H1 (cell line): Measurements from ENCODE around the gene PDIA5. TPM values are rescaled to one million over a fixed set of nuclear protein-coding genes. Genes with fewer than 3 reads are reported as not detected.

ENCODE experiments used
- CTCF ChIA-PET: fragments of 300-600 bp; sonication (Branson Sonifier 250); formaldehyde crosslinking; loops from one replicate; lab custom pipeline; 2021; ENCODE audit not compliant: partially characterized antibody; lab: Charles Lee
- POLR2A ChIA-PET: fragments of 300-600 bp; sonication (Branson Sonifier 250); formaldehyde crosslinking; loops from one replicate; lab custom pipeline; 2021; ENCODE audit warnings: inconsistent platforms; ENCODE audit not compliant: partially characterized antibody; lab: Charles Lee
- DNase-seq, 2 experiments: peaks; one replicate each; pipeline versions ENCODE4 v3.0.0 to v3.0.0-alpha.2; 2010 to 2022; ENCODE audit warnings: low spot score in 2 of 2, low read depth in 1 of 2, mixed read lengths in 1 of 2
- FAIRE-seq: peaks from 2 replicates; lab custom pipeline; 2011; peaks lifted over from hg19 to GRCh38; lab: Jason Lieb, UNC
- H2AFZ ChIP-seq: 2 replicates; pipeline ENCODE4 v1.8.1; 2012; ENCODE audit warnings: low read length, inconsistent platforms
- H2AK5ac ChIP-seq: 2 replicates; pipeline ENCODE4 v1.6.1; 2013; ENCODE audit warnings: low read depth, low read length
- H2BK120ac ChIP-seq: replicated peaks from 2 replicates; pipeline ENCODE3; 2013; ENCODE audit warnings: low read depth, low read length, inconsistent platforms
- H2BK12ac ChIP-seq: 2 replicates; pipeline ENCODE4 v1.6.1; 2013; ENCODE audit warnings: low read depth, low read length
- H2BK15ac ChIP-seq: 2 replicates; pipeline ENCODE4 v1.6.1; 2013; ENCODE audit warnings: low read length
- H2BK20ac ChIP-seq: 2 replicates; pipeline ENCODE4 v1.6.1; 2013; ENCODE audit warnings: low read length
- H2BK5ac ChIP-seq: 2 replicates; pipeline ENCODE4 v1.6.1; 2013; ENCODE audit warnings: low read depth, low read length
- H3K14ac ChIP-seq: 2 replicates; pipeline ENCODE4 v1.6.1; 2013; ENCODE audit warnings: inconsistent platforms; ENCODE audit not compliant: insufficient read length
- H3K18ac ChIP-seq: 2 replicates; pipeline ENCODE4 v1.6.1; 2013; ENCODE audit warnings: low read length; ENCODE audit errors: extremely low read depth
- H3K23ac ChIP-seq: 2 replicates; pipeline ENCODE4 v1.6.1; 2013; ENCODE audit warnings: inconsistent platforms; ENCODE audit not compliant: insufficient read length
- H3K23me2 ChIP-seq: 2 replicates; pipeline ENCODE4 v1.6.1; 2013; ENCODE audit warnings: low read depth, low read length
- H3K27ac ChIP-seq: 2 replicates; pipeline ENCODE4 v1.6.1; 2011; ENCODE audit warnings: low read depth, low read length, inconsistent platforms
- H3K27me3 ChIP-seq, 4 experiments: replicated peaks in 1 of 4; 1 replicate in 1 of 4; 2 replicates in 3 of 4; pipeline versions ENCODE4 v1.6.1 to v1.8.1; 2011 to 2013; ENCODE audit warnings: low read length in 3 of 4, mild to moderate bottlenecking in 3 of 4, inconsistent platforms in 2 of 4, mixed read lengths in 2 of 4, moderate library complexity in 1 of 4; ENCODE audit not compliant: control insufficient read depth in 3 of 4, insufficient read depth in 3 of 4; ENCODE audit errors: extremely low read depth in 1 of 4
- H3K36me3 ChIP-seq, 4 experiments: 2 replicates each; pipeline versions ENCODE4 v1.6.1 to v1.8.1; 2011 to 2013; ENCODE audit warnings: mild to moderate bottlenecking in 4 of 4, low read length in 3 of 4, moderate library complexity in 2 of 4, control low read depth in 1 of 4, inconsistent platforms in 1 of 4; ENCODE audit not compliant: insufficient read depth in 4 of 4, control insufficient read depth in 2 of 4
- H3K4ac ChIP-seq: replicated peaks from 2 replicates; pipeline ENCODE3; 2013; ENCODE audit warnings: low read length, low read depth, mixed read lengths, inconsistent platforms; ENCODE audit not compliant: insufficient read length
- H3K4me1 ChIP-seq, 4 experiments: replicated peaks in 1 of 4; 1 replicate in 1 of 4; 2 replicates in 3 of 4; pipeline versions ENCODE4 v1.6.1 to v1.8.1; 2011 to 2013; ENCODE audit warnings: low read length in 3 of 4, inconsistent platforms in 2 of 4, mixed read lengths in 1 of 4; ENCODE audit not compliant: insufficient read depth in 4 of 4, control insufficient read depth in 3 of 4
- H3K4me2 ChIP-seq, 2 experiments: 2 replicates each; pipeline versions ENCODE4 v1.6.1 to v1.8.1; 2011 to 2013; ENCODE audit warnings: low read depth in 2 of 2, low read length in 2 of 2, control low read depth in 1 of 2, inconsistent platforms in 1 of 2, mild to moderate bottlenecking in 1 of 2; ENCODE audit not compliant: insufficient read depth in 1 of 2
- H3K4me3 ChIP-seq, 4 experiments: fragments of 200-600, 300-600 bp in 1 of 4; sonication (generic), shearing (Covaris generic), sonication (Bioruptor Twin) in 1 of 4; 2 replicates each; pipeline versions ENCODE4 v1.5.1 to v1.8.1; 2011 to 2016; ENCODE audit warnings: low read length in 4 of 4, low read depth in 3 of 4, control low read depth in 2 of 4, inconsistent platforms in 2 of 4, mild to moderate bottlenecking in 2 of 4, mixed read lengths in 1 of 4, moderate library complexity in 1 of 4; ENCODE audit not compliant: insufficient read depth in 2 of 4; ENCODE audit errors: extremely low read depth in 1 of 4
- H3K56ac ChIP-seq: replicated peaks from 2 replicates; pipeline ENCODE3; 2013; ENCODE audit warnings: low read depth, mild to moderate bottlenecking, mixed read lengths, low read length, inconsistent platforms; ENCODE audit not compliant: insufficient read length
- H3K79me1 ChIP-seq: 2 replicates; pipeline ENCODE4 v1.6.1; 2013; ENCODE audit warnings: low read depth, low read length, control low read depth
- H3K79me2 ChIP-seq, 2 experiments: 2 replicates each; pipeline versions ENCODE4 v1.6.1 to v1.8.1; 2012 to 2013; ENCODE audit warnings: low read length in 2 of 2, mild to moderate bottlenecking in 2 of 2, inconsistent platforms in 1 of 2; ENCODE audit not compliant: insufficient read depth in 2 of 2, control insufficient read depth in 1 of 2
- H3K9ac ChIP-seq, 4 experiments: replicated peaks in 1 of 4; 1 replicate in 1 of 4; 2 replicates in 3 of 4; pipeline versions ENCODE4 v1.6.1 to v1.8.1; 2011 to 2013; ENCODE audit warnings: low read depth in 3 of 4, low read length in 3 of 4, control low read depth in 2 of 4, mild to moderate bottlenecking in 2 of 4, moderate library complexity in 2 of 4, inconsistent platforms in 1 of 4; ENCODE audit errors: extremely low read depth in 1 of 4
- H3K9me3 ChIP-seq, 2 experiments: 2 replicates each; pipeline versions ENCODE4 v1.6.1 to v1.8.1; 2012 to 2013; ENCODE audit warnings: mild to moderate bottlenecking in 2 of 2, moderate library complexity in 2 of 2, control low read depth in 1 of 2, inconsistent platforms in 1 of 2, low read depth in 1 of 2, low read length in 1 of 2, mixed read lengths in 1 of 2; ENCODE audit not compliant: insufficient read depth in 2 of 2
- H4K20me1 ChIP-seq, 2 experiments: replicated peaks in 1 of 2; 2 replicates each; pipeline versions ENCODE3 to v1.8.1; 2011 to 2013; ENCODE audit warnings: inconsistent platforms in 2 of 2, low read length in 2 of 2, mild to moderate bottlenecking in 1 of 2; ENCODE audit not compliant: insufficient read depth in 2 of 2, control insufficient read depth in 1 of 2
- H4K5ac ChIP-seq: 2 replicates; pipeline ENCODE4 v1.6.1; 2013; ENCODE audit warnings: low read length, low read depth, mixed read lengths, inconsistent platforms; ENCODE audit not compliant: insufficient read length
- H4K8ac ChIP-seq: 2 replicates; pipeline ENCODE4 v1.8.0; 2013; ENCODE audit warnings: mild to moderate bottlenecking, moderate library complexity, low read length, inconsistent platforms; ENCODE audit not compliant: insufficient read depth; ENCODE audit errors: extremely low read depth
- H4K91ac ChIP-seq: replicated peaks from 2 replicates; pipeline ENCODE3; 2013; ENCODE audit warnings: low read length, mixed read lengths, inconsistent platforms; ENCODE audit not compliant: insufficient read length
- BACH1 ChIP-seq: IDR thresholded peaks from 2 replicates; pipeline ENCODE4 v1.6.1; 2012; ENCODE audit warnings: low read length, improper control_type of control experiment
- GABPA ChIP-seq: IDR thresholded peaks from 2 replicates; pipeline ENCODE4 v1.6.1; 2011; ENCODE audit warnings: mild to moderate bottlenecking, low read length, moderate library complexity, borderline replicate concordance; ENCODE audit not compliant: insufficient read depth
- GTF2F1 ChIP-seq: IDR thresholded peaks from 2 replicates; pipeline ENCODE4 v1.6.1; 2012; ENCODE audit warnings: low read depth, low read length, improper control_type of control experiment, borderline replicate concordance
- POLR2A ChIP-seq, 2 experiments: IDR thresholded peaks; 1 replicate in 1 of 2; 2 replicates in 1 of 2; pipeline ENCODE4 v1.6.1; 2011; ENCODE audit warnings: low read depth in 2 of 2, low read length in 2 of 2, mild to moderate bottlenecking in 2 of 2; ENCODE audit errors: control extremely low read depth in 1 of 2
- SIX5 ChIP-seq: IDR thresholded peaks from 2 replicates; pipeline ENCODE4 v1.6.1; 2011; ENCODE audit warnings: mild to moderate bottlenecking, low read depth, low read length
- USF2 ChIP-seq: IDR thresholded peaks from 2 replicates; pipeline ENCODE4 v1.6.1; 2011; ENCODE audit warnings: low read length, improper control_type of control experiment
- WGBS, 2 experiments: shearing (Covaris generic) in 1 of 2; methylation state at CpG; one replicate each; pipeline versions ENCODE4 v1.1.6 to v1.1.7; 2013 to 2015; ENCODE audit warnings: low lambda C conversion rate in 2 of 2, mixed read lengths in 2 of 2, inconsistent platforms in 1 of 2, low coverage in 1 of 2, missing lambda C conversion rate in 1 of 2; ENCODE audit not compliant: insufficient replicate concordance in 2 of 2, insufficient coverage in 1 of 2, insufficient read length in 1 of 2; ENCODE audit errors: extremely low coverage in 1 of 2, missing lambda C conversion rate in 1 of 2; 5-methylcytosine and 5-hydroxymethylcytosine counted together
- polyA plus RNA-seq, 7 experiments: library from polyadenylated mRNA; depleted of rRNA in 3 of 7; stranded (reverse) in 5 of 7; unstranded in 2 of 7; fragments of >200 nt in 5 of 7; fragments of 200-250 nt in 2 of 7; gene quantifications; 1 replicate in 5 of 7; 2 replicates in 1 of 7; 4 replicates in 1 of 7; pipeline versions ENCODE4 v1.2.1 to v1.2.3, GENCODE V29; 2011 to 2013; ENCODE audit warnings: missing spikeins in 2 of 7, mixed read lengths in 2 of 7
- total RNA-seq: library from RNA; stranded (reverse); fragmentation: NEBNext Ultra II Directional; extraction: Animal tissue kit (Norgen Biotek cat#: 25700); gene quantifications from 2 replicates; pipeline ENCODE4 v1.2.1, GENCODE V29; 2021
- TF ChIP-seq, protein P1 (sequence below), 3 experiments: IDR thresholded peaks; 1 replicate in 2 of 3; 2 replicates in 1 of 3; pipeline versions ENCODE4 v1.5.1 to v1.6.1; 2011; ENCODE audit warnings: low read length in 3 of 3, mild to moderate bottlenecking in 3 of 3, inconsistent platforms in 2 of 3, low read depth in 1 of 3, moderate library complexity in 1 of 3; ENCODE audit not compliant: insufficient read depth in 1 of 3; ENCODE audit errors: control extremely low read depth in 1 of 3

Gene PDIA5
- total and polyA plus RNA-seq, 2 of the 8 experiments (the other 6 are each of a cell fraction or from before 2014, with no cell fraction given): 18.2 to 32.8 TPM

- Histone ChIP-seq H3K27ac (no peak overlapping the region), H2BK12ac (no peak overlapping the region), H2BK15ac (no peak overlapping the region), H3K36me3 (no peaks in the 10 kb centered on the region), H2AK5ac (no peak overlapping the region), H2BK20ac (no peak overlapping the region), H3K9ac (no peak overlapping the region), H3K4ac (no peak overlapping the region), H4K8ac (no peak overlapping the region), H3K56ac (no peak overlapping the region), H3K18ac (no peak overlapping the region), H3K23ac (no peak overlapping the region), H3K79me2 (peaks cover 0 to 5% of the 10 kb centered on the region in 2 experiments; a peak in 1 of 4 replicates), H4K5ac (no peak overlapping the region), H2BK120ac (no peak overlapping the region), H3K9me3 (no peaks in the 10 kb centered on the region; a peak in 1 of 4 replicates), H2AFZ (no peak overlapping the region), H4K20me1 (no peaks in the 10 kb centered on the region), H3K4me3 (no peak overlapping the region), H3K79me1 (peaks cover 1% of the 10 kb centered on the region; the same call in 1 of the 2 replicates), H3K4me2 (no peak overlapping the region), H3K23me2 (peaks cover 11% of the 10 kb centered on the region), H2BK5ac (no peak overlapping the region), H3K14ac (no peak overlapping the region), H3K4me1 (peaks cover 0 to 5% (median under 1%) of the 10 kb centered on the region in 4 experiments; a peak in 5 of 7 replicates), H4K91ac (no peak overlapping the region), H3K27me3 (peaks cover 0 to 11% (median 8%) of the 10 kb centered on the region in 4 experiments; a peak in 5 of 7 replicates)
- FAIRE-seq: no peak
- ChIA-PET CTCF (interaction anchor here (0.8 kb wide), 1 partner anchor 27 kb away, joined by 3 read pairs; no protein-coding TSS in a partner anchor), POLR2A (no interaction called here)
- no peak for DNase-seq
- TF ChIP-seq, protein P1, sequence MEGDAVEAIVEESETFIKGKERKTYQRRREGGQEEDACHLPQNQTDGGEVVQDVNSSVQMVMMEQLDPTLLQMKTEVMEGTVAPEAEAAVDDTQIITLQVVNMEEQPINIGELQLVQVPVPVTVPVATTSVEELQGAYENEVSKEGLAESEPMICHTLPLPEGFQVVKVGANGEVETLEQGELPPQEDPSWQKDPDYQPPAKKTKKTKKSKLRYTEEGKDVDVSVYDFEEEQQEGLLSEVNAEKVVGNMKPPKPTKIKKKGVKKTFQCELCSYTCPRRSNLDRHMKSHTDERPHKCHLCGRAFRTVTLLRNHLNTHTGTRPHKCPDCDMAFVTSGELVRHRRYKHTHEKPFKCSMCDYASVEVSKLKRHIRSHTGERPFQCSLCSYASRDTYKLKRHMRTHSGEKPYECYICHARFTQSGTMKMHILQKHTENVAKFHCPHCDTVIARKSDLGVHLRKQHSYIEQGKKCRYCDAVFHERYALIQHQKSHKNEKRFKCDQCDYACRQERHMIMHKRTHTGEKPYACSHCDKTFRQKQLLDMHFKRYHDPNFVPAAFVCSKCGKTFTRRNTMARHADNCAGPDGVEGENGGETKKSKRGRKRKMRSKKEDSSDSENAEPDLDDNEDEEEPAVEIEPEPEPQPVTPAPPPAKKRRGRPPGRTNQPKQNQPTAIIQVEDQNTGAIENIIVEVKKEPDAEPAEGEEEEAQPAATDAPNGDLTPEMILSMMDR (IDR thresholded peaks at IDR 0.05; ENCODE audit: control extremely low read depth in 1 of 3, insufficient read depth in 1 of 3, low read depth in 1 of 3, low read length in 3 of 3): no peak
- TF ChIP-seq SIX5 (no peak), GTF2F1 (no peak), GABPA (no peak), POLR2A (IDR thresholded peaks at IDR 0.05; ENCODE audit: control extremely low read depth in 1 of 2, low read depth in 2 of 2, low read length in 2 of 2) (no peak), BACH1 (no peak), USF2 (no peak)
- 94% methylated on average over 6 of the region's 6 CpGs; no CpG with 5 or more reads in 1 of the 2 experiments for WGBS, 2 experiments
Observed at GRCh38 chr3:123063034-123063433, 3.8 kb upstream of the PDIA5 start.
